DOHH2 (cell line): ENCODE results near the gene SYCN.

ENCODE experiments used
- EZH2phosphoT487 ChIP-seq: fragments of 200-600 bp; sonication (generic); IDR thresholded peaks from 2 replicates; pipeline ENCODE4 v1.6.1; 2017; ENCODE audit warnings: borderline replicate concordance, mild to moderate bottlenecking, antibody characterized with exemption, low read length, moderate library complexity, mixed read lengths
- TF ChIP-seq, protein P1 (sequence below): fragments of 200-600 bp; sonication (generic); IDR thresholded peaks from one replicate; pipeline ENCODE4 v1.5.1; 2014; ENCODE audit warnings: antibody characterized with exemption, mild to moderate bottlenecking, low read depth, low read length; ENCODE audit not compliant: poor library complexity, severe bottlenecking

DNA sequence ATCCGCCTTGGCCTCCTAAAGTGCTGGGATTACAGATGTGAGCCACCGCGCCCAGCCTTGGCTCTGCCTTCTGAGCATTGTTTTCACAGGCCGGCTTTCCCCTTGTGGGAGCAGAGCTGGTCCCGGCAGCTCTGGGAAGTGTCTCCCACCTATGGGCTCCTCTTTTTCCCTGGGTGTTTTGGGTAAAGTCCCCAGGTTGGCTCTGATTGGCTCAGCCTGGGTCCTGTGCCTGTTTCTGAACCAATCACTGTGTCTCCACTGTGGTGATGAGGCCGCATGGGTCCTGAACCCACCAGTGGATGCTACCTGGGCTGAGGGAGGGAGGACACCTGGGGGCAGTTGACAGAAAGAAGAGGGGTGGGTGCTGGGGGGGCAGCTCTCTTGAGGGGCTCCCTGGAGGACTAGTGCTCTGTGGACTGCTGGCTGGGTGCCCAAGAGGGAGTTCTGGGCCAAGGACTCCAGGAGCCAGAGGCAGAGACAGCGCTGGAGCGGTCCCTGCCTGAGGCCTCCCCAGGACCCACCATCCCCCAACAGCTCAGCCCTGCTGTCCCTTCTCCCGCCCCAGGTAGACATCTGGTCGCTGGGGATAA, 26.9 kb downstream of the SYCN start:
- TF ChIP-seq, protein P1, sequence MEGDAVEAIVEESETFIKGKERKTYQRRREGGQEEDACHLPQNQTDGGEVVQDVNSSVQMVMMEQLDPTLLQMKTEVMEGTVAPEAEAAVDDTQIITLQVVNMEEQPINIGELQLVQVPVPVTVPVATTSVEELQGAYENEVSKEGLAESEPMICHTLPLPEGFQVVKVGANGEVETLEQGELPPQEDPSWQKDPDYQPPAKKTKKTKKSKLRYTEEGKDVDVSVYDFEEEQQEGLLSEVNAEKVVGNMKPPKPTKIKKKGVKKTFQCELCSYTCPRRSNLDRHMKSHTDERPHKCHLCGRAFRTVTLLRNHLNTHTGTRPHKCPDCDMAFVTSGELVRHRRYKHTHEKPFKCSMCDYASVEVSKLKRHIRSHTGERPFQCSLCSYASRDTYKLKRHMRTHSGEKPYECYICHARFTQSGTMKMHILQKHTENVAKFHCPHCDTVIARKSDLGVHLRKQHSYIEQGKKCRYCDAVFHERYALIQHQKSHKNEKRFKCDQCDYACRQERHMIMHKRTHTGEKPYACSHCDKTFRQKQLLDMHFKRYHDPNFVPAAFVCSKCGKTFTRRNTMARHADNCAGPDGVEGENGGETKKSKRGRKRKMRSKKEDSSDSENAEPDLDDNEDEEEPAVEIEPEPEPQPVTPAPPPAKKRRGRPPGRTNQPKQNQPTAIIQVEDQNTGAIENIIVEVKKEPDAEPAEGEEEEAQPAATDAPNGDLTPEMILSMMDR = no peak
- TF ChIP-seq EZH2phosphoT487 = no peak
